Mesendoderm (in vitro differentiated cells): ENCODE data around the gene WNT9B.

Experiments used
- DNase-seq: peaks from one replicate; pipeline ENCODE4 v3.0.0; 2013
- H2AK5ac ChIP-seq: 2 replicates; pipeline ENCODE4 v1.6.1; 2013; ENCODE audit warnings: low read length, inconsistent platforms
- H2BK120ac ChIP-seq: 2 replicates; pipeline ENCODE4 v1.6.1; 2013; ENCODE audit warnings: low read depth, mild to moderate bottlenecking, low read length, moderate library complexity, mixed read lengths
- H2BK15ac ChIP-seq: replicated peaks from 2 replicates; pipeline ENCODE4 v1.6.1; 2013; ENCODE audit warnings: low read depth, mild to moderate bottlenecking, moderate library complexity
- H2BK5ac ChIP-seq: 2 replicates; pipeline ENCODE4 v1.6.1; 2013; ENCODE audit warnings: low read length, inconsistent platforms
- H3K18ac ChIP-seq: 2 replicates; pipeline ENCODE4 v1.6.1; 2013; ENCODE audit warnings: mild to moderate bottlenecking, low read length, mixed read lengths
- H3K23ac ChIP-seq: one replicate; pipeline ENCODE4 v1.6.1; 2013; ENCODE audit warnings: low read length
- H3K27ac ChIP-seq: 2 replicates; pipeline ENCODE4 v1.5.1; 2013; ENCODE audit warnings: low read depth, mild to moderate bottlenecking, inconsistent platforms, low read length, moderate library complexity
- H3K27me3 ChIP-seq: 2 replicates; pipeline ENCODE4 v1.6.1; 2013; ENCODE audit warnings: low read length, control low read depth, mild to moderate bottlenecking, inconsistent platforms; ENCODE audit not compliant: insufficient read depth, poor library complexity
- H3K36me3 ChIP-seq: 2 replicates; pipeline ENCODE4 v1.6.1; 2013; ENCODE audit warnings: low read length, inconsistent platforms; ENCODE audit not compliant: control insufficient read depth, insufficient read depth
- H3K4ac ChIP-seq: one replicate; pipeline ENCODE4 v1.6.1; 2013; ENCODE audit warnings: low read depth, mild to moderate bottlenecking, low read length, moderate library complexity
- H3K4me1 ChIP-seq: 2 replicates; pipeline ENCODE4 v1.6.1; 2013; ENCODE audit warnings: low read depth, low read length, inconsistent platforms; ENCODE audit not compliant: control insufficient read depth
- H3K4me2 ChIP-seq: 2 replicates; pipeline ENCODE4 v1.6.1; 2013; ENCODE audit warnings: low read length
- H3K4me3 ChIP-seq: 2 replicates; pipeline ENCODE4 v1.5.1; 2013; ENCODE audit warnings: mild to moderate bottlenecking, low read length
- H3K56ac ChIP-seq: one replicate; pipeline ENCODE4 v1.6.1; 2013; ENCODE audit warnings: low read length
- H3K79me1 ChIP-seq: 2 replicates; pipeline ENCODE4 v1.6.1; 2013; ENCODE audit warnings: low read length, inconsistent platforms
- H3K79me2 ChIP-seq: 2 replicates; pipeline ENCODE4 v1.6.1; 2013; ENCODE audit warnings: mild to moderate bottlenecking, low read length; ENCODE audit not compliant: control insufficient read depth, insufficient read depth
- H3K9ac ChIP-seq: 2 replicates; pipeline ENCODE4 v1.6.1; 2013; ENCODE audit warnings: low read length, inconsistent platforms
- H4K5ac ChIP-seq: one replicate; pipeline ENCODE4 v1.6.1; 2013; ENCODE audit warnings: low read length
- H4K8ac ChIP-seq: one replicate; pipeline ENCODE4 v1.6.1; 2013; ENCODE audit warnings: low read depth, mild to moderate bottlenecking, control low read depth, low read length, moderate library complexity
- WGBS: extraction: QIAGEN DNeasy Blood & Tissue Kit; methylation state at CpG from one replicate; pipeline ENCODE4 v1.1.7; 2013; ENCODE audit warnings: low lambda C conversion rate, missing lambda C conversion rate; ENCODE audit not compliant: insufficient coverage; ENCODE audit errors: extremely low coverage; 5-methylcytosine and 5-hydroxymethylcytosine counted together

WNT9B gene

DNA sequence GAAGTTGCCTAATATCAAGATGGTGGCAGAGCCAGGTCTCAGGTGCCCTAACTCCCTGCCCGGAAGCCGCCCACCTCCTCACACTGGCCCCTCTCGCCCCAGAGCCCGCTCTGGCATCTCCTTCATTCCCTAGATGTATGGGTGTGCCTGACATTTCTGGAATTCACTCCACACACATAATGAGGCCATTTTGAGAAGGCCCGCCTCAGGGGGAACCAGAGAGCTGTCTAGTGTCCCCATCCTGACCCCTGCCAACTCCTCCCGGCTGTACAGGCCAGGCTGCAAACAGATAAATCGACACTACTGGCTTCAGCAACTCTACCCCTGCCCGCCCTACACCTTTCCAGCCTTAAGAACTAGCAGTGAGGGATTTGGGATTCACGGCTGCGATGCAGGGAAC is 40.5 kb upstream of the WNT9B start:
- Histone ChIP-seq H3K36me3 (peaks cover 2% of the 10 kb centered on the region), H3K79me2 (peaks cover 87% of the 10 kb centered on the region), H3K56ac (peak overlapping the region; percentile 26), H2BK120ac (no peak overlapping the region), H3K27me3 (no peaks in the 10 kb centered on the region), H2BK15ac (no peak overlapping the region), H4K8ac (no peak overlapping the region), H3K4ac (no peak overlapping the region), H3K4me3 (no peak overlapping the region), H4K5ac (no peak overlapping the region), H3K23ac (no peak overlapping the region), H3K4me2 (no peak overlapping the region), H3K4me1 (peaks cover 27% of the 10 kb centered on the region), H2AK5ac (no peak overlapping the region), H3K27ac (no peak overlapping the region), H3K18ac (no peak overlapping the region), H3K79me1 (peaks cover 33% of the 10 kb centered on the region), H3K9ac (no peak overlapping the region), H2BK5ac (no peak overlapping the region)
- DNase-seq, result no peak
- WGBS, result no CpG with 5 or more reads among the region's 10 CpGs

DNA sequence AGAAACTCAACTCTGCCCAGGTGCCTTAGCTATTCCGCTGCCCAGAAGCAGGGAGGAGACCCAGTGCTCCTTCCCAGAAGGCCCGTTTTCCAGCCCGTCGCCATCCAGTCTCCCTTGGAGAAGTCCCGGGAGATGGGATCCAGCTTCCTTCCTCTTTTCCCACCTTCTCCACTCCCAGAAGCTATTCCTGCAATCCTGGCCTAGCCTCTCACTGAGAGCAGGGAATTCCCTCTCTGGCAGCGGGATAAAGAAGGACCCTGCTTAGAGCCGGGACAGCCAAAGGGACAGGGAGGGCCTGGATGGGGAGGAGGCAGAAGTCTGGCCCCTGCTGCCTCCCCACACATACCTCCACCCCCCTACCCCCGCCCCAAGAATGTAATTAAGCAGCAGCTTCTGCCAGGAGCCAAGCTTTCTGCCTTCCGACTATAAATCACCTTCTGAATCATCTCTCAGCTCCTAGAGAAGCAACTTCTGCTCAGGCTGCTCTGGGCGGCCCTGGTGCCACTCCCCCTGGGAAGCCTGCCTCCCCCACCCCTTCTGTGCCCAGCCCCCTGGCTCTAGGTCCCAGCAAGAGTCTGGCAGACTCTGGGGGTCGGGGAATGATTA is 39.3 kb upstream of the WNT9B start:
- Histone ChIP-seq H3K36me3 (no peaks in the 10 kb centered on the region), H2BK15ac (no peak overlapping the region), H4K5ac (no peak overlapping the region), H3K27ac (peak overlapping the region; percentile 14), H3K4ac (peak overlapping the region; percentile 8), H3K56ac (peak overlapping the region; percentile 67), H3K27me3 (no peaks in the 10 kb centered on the region), H3K79me2 (peaks cover 94% of the 10 kb centered on the region), H4K8ac (no peak overlapping the region), H3K4me1 (peaks cover 32% of the 10 kb centered on the region), H3K4me2 (peak overlapping the region; percentile 3), H2BK5ac (no peak overlapping the region), H3K23ac (no peak overlapping the region), H3K9ac (peak overlapping the region; percentile 37), H3K18ac (no peak overlapping the region), H3K4me3 (no peak overlapping the region), H2AK5ac (no peak overlapping the region), H3K79me1 (peaks cover 31% of the 10 kb centered on the region), H2BK120ac (no peak overlapping the region)
- no CpG with 5 or more reads among the region's 11 CpGs for WGBS
- DNase-seq, result peak; percentile 65

GRCh38 chr17:46812624-46813318 is 38.6 kb upstream of the WNT9B start:
- Histone ChIP-seq H3K56ac (peak overlapping the region; percentile 67), H3K4me1 (peaks cover 32% of the 10 kb centered on the region), H3K9ac (peak overlapping the region; percentile 37), H3K36me3 (no peaks in the 10 kb centered on the region), H3K79me2 (peaks cover 96% of the 10 kb centered on the region), H3K18ac (no peak overlapping the region), H3K23ac (no peak overlapping the region), H3K27ac (peak overlapping the region; percentile 14), H3K4ac (peak overlapping the region; percentile 8), H2BK5ac (no peak overlapping the region), H4K8ac (no peak overlapping the region), H3K4me2 (peak overlapping the region; percentile 3), H3K79me1 (peaks cover 27% of the 10 kb centered on the region), H2AK5ac (no peak overlapping the region), H2BK120ac (no peak overlapping the region), H2BK15ac (no peak overlapping the region), H4K5ac (no peak overlapping the region), H3K27me3 (no peaks in the 10 kb centered on the region), H3K4me3 (no peak overlapping the region)
- no CpG with 5 or more reads among the region's 6 CpGs for WGBS
- DNase-seq, result no peak

DNA sequence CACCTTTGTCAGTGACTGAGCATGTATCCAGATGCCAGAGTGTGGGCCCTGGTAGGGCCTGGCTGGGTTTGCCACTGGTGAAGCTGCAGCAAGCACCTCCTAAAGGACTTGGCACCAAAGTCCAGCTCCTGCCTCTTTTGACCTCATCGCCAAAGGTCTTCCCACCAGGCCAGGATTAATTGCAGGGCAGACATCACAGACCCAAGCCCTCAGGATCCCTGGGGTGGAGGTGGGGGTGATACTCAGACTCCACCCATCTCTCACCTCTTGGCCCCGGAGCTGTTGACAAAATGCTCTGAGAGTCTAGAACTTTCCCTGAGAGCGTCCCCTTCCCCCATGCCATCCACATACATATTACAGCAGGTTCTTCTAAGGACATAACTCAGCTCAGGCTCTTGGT is 37.5 kb upstream of the WNT9B start:
- Histone ChIP-seq H3K23ac (peak overlapping the region; percentile 29), H2AK5ac (no peak overlapping the region), H4K8ac (no peak overlapping the region), H3K4me3 (no peak overlapping the region), H2BK15ac (no peak overlapping the region), H3K27me3 (no peaks in the 10 kb centered on the region), H3K36me3 (no peaks in the 10 kb centered on the region), H3K27ac (no peak overlapping the region), H3K9ac (peak overlapping the region; percentile 4), H3K79me1 (peaks cover 19% of the 10 kb centered on the region), H2BK120ac (no peak overlapping the region), H3K4me1 (peaks cover 32% of the 10 kb centered on the region), H3K18ac (peak overlapping the region; percentile 13), H2BK5ac (no peak overlapping the region), H3K4ac (no peak overlapping the region), H4K5ac (no peak overlapping the region), H3K4me2 (no peak overlapping the region), H3K79me2 (peaks cover 93% of the 10 kb centered on the region), H3K56ac (peak overlapping the region; percentile 30)
- no peak for DNase-seq
- WGBS, result no CpG with 5 or more reads among the region's 3 CpGs

GRCh38 chr17:46814446-46814845 is 36.9 kb upstream of the WNT9B start:
- peak; percentile 51 for DNase-seq
- peak overlapping the region; percentile 30 for H3K9ac ChIP-seq
- H4K5ac ChIP-seq, result no peak overlapping the region
- no peak overlapping the region for H3K4ac ChIP-seq
- peak overlapping the region; percentile 71 for H3K56ac ChIP-seq
- H4K8ac ChIP-seq, result no peak overlapping the region
- H3K27ac ChIP-seq, result no peak overlapping the region
- H2BK5ac ChIP-seq, result no peak overlapping the region
- H3K27me3 ChIP-seq, result no peaks in the 10 kb centered on the region
- peak overlapping the region; percentile 13 for H3K18ac ChIP-seq
- no peaks in the 10 kb centered on the region for H3K36me3 ChIP-seq
- no peak overlapping the region for H2BK120ac ChIP-seq
- peaks cover 32% of the 10 kb centered on the region for H3K4me1 ChIP-seq
- H3K4me2 ChIP-seq, result peak overlapping the region; percentile 21
- H3K79me2 ChIP-seq, result peaks cover 88% of the 10 kb centered on the region
- no CpG with 5 or more reads among the region's 7 CpGs for WGBS
- H3K4me3 ChIP-seq, result no peak overlapping the region
- H2AK5ac ChIP-seq, result no peak overlapping the region
- H2BK15ac ChIP-seq, result no peak overlapping the region
- H3K23ac ChIP-seq, result no peak overlapping the region
- H3K79me1 ChIP-seq, result peaks cover 18% of the 10 kb centered on the region
